ENCODE data around the gene KCNIP4. TPM values are rescaled to one million over a fixed set of nuclear protein-coding genes. Genes with fewer than 3 reads are reported as not detected.

KCNIP4 gene
- total and polyA plus RNA-seq, 2 experiments from 2014 or later: 0.65 TPM; not detected in 1

- no peak for TF ChIP-seq EZH2 (IDR thresholded peaks at IDR 0.05; ENCODE audit: insufficient read depth, poor library complexity, severe bottlenecking)
- TF ChIP-seq EZH2phosphoT487 (IDR thresholded peaks at IDR 0.05; ENCODE audit: insufficient read depth, low read depth): peak; percentile 48; the same call in 1 of the 2 replicates
- H3K4me1 ChIP-seq (ENCODE audit: insufficient read depth): peaks cover 12% of the 10 kb centered on the region
- peaks cover 9% of the 10 kb centered on the region; the same call in 1 of the 2 replicates for H3K27me3 ChIP-seq (replicated peaks; ENCODE audit: insufficient read depth)
- H3K4me2 ChIP-seq (ENCODE audit: unreplicated experiment): peak overlapping the region; percentile 8
- H4K20me1 ChIP-seq (ENCODE audit: insufficient read depth): no peaks in the 10 kb centered on the region
- H3K9me2 ChIP-seq (ENCODE audit: insufficient read depth): no peaks in the 10 kb centered on the region
- no peaks in the 10 kb centered on the region for H3K36me3 ChIP-seq (ENCODE audit: low read depth)
- in situ Hi-C loops (cut with MboI): loop anchor here (10.0 to 25.0 kb wide), 2 partner anchors 265 to 1007 kb away; no protein-coding TSS in a partner anchor
- H3K9ac ChIP-seq: no peak overlapping the region
- no peaks in the 10 kb centered on the region for H3F3A ChIP-seq (ENCODE audit: insufficient read depth)
- H3K79me2 ChIP-seq (ENCODE audit: insufficient read depth): no peaks in the 10 kb centered on the region
- H2AFZ ChIP-seq: no peak overlapping the region
- H3K9me3 ChIP-seq (ENCODE audit: low read depth): no peaks in the 10 kb centered on the region
- DNase-seq: peak; percentile 70
- H3K27ac ChIP-seq: no peak overlapping the region
- WGBS, 2 experiments (ENCODE audit: low coverage in 1 of 2, low lambda C conversion rate in 2 of 2, missing lambda C conversion rate in 2 of 2): 31% methylated on average over 4 of the region's 4 CpGs
- H3K4me3 ChIP-seq: no peak overlapping the region
Measured at GRCh38 chr4:21769404-21770147, 179.0 kb downstream of the KCNIP4 start.

GRCh38 chr4:21768349-21769310 lies 179.9 kb downstream of the KCNIP4 start:
- Histone ChIP-seq H3K9me2 (ENCODE audit: insufficient read depth) (no peaks in the 10 kb centered on the region), H3K9me3 (ENCODE audit: low read depth) (no peaks in the 10 kb centered on the region), H3K27me3 (replicated peaks; ENCODE audit: insufficient read depth) (peaks cover 9% of the 10 kb centered on the region; the same call in 1 of the 2 replicates), H3K79me2 (ENCODE audit: insufficient read depth) (no peaks in the 10 kb centered on the region), H3F3A (ENCODE audit: insufficient read depth) (no peaks in the 10 kb centered on the region), H3K36me3 (ENCODE audit: low read depth) (no peaks in the 10 kb centered on the region), H3K4me3 (no peak overlapping the region), H3K4me2 (ENCODE audit: unreplicated experiment) (peak overlapping the region; percentile 8), H3K9ac (no peak overlapping the region), H4K20me1 (ENCODE audit: insufficient read depth) (no peaks in the 10 kb centered on the region), H3K4me1 (ENCODE audit: insufficient read depth) (peaks cover 12% of the 10 kb centered on the region), H2AFZ (no peak overlapping the region), H3K27ac (no peak overlapping the region)
- TF ChIP-seq EZH2 (IDR thresholded peaks at IDR 0.05; ENCODE audit: insufficient read depth, poor library complexity, severe bottlenecking) (no peak), EZH2phosphoT487 (IDR thresholded peaks at IDR 0.05; ENCODE audit: insufficient read depth, low read depth) (no peak)
- in situ Hi-C loops (cut with MboI): loop anchor here (10.0 to 25.0 kb wide), 2 partner anchors 264 to 1006 kb away; no protein-coding TSS in a partner anchor
- WGBS, 2 experiments (ENCODE audit: low coverage in 1 of 2, low lambda C conversion rate in 2 of 2, missing lambda C conversion rate in 2 of 2): 35 to 41% methylated on average over 6 of the region's 6 CpGs
- peak; percentile 62 for DNase-seq

GRCh38 chr4:21765810-21766407 lies 182.7 kb downstream of the KCNIP4 start:
- DNase-seq: peak; percentile 61
- TF ChIP-seq EZH2 (IDR thresholded peaks at IDR 0.05; ENCODE audit: insufficient read depth, poor library complexity, severe bottlenecking) (no peak), EZH2phosphoT487 (IDR thresholded peaks at IDR 0.05; ENCODE audit: insufficient read depth, low read depth) (no peak)

GRCh38 chr4:21763855-21764254 lies 184.7 kb downstream of the KCNIP4 start:
- H3K4me1 ChIP-seq (ENCODE audit: insufficient read depth): peaks cover 3% of the 10 kb centered on the region; the same call in 1 of the 2 replicates
- H3K27me3 ChIP-seq (replicated peaks; ENCODE audit: insufficient read depth): peaks cover 3% of the 10 kb centered on the region; the same call in 1 of the 2 replicates
- H3K9me3 ChIP-seq (ENCODE audit: low read depth): no peaks in the 10 kb centered on the region
- H3K9me2 ChIP-seq (ENCODE audit: insufficient read depth): no peaks in the 10 kb centered on the region
- H3F3A ChIP-seq (ENCODE audit: insufficient read depth): no peaks in the 10 kb centered on the region
- H3K4me3 ChIP-seq: no peak overlapping the region
- H4K20me1 ChIP-seq (ENCODE audit: insufficient read depth): no peaks in the 10 kb centered on the region
- DNase-seq: no peak
- H3K4me2 ChIP-seq (ENCODE audit: unreplicated experiment): no peak overlapping the region
- in situ Hi-C loops (cut with MboI): loop anchor here (10.0 to 25.0 kb wide), 2 partner anchors 259 to 1002 kb away; no protein-coding TSS in a partner anchor
- no peaks in the 10 kb centered on the region for H3K79me2 ChIP-seq (ENCODE audit: insufficient read depth)
- H3K36me3 ChIP-seq (ENCODE audit: low read depth): no peaks in the 10 kb centered on the region
- TF ChIP-seq EZH2 (IDR thresholded peaks at IDR 0.05; ENCODE audit: insufficient read depth, poor library complexity, severe bottlenecking): no peak
- TF ChIP-seq EZH2phosphoT487 (IDR thresholded peaks at IDR 0.05; ENCODE audit: insufficient read depth, low read depth): no peak
- H2AFZ ChIP-seq: no peak overlapping the region
- no peak overlapping the region for H3K9ac ChIP-seq
- no peak overlapping the region for H3K27ac ChIP-seq
- 83 to 86% methylated on average over 1 of the region's 1 CpG for WGBS, 2 experiments (ENCODE audit: low coverage in 1 of 2, low lambda C conversion rate in 2 of 2, missing lambda C conversion rate in 2 of 2)

More at GRCh38 chr4:21765810-21766407, 182.7 kb downstream of the KCNIP4 start:
- no peaks in the 10 kb centered on the region for H3F3A ChIP-seq (ENCODE audit: insufficient read depth)
- H4K20me1 ChIP-seq (ENCODE audit: insufficient read depth): no peaks in the 10 kb centered on the region
- no peaks in the 10 kb centered on the region for H3K79me2 ChIP-seq (ENCODE audit: insufficient read depth)
- in situ Hi-C loops (cut with MboI): loop anchor here (10.0 to 25.0 kb wide), 2 partner anchors 261 to 1004 kb away; no protein-coding TSS in a partner anchor
- no peak overlapping the region for H3K4me3 ChIP-seq
- no peak overlapping the region for H3K4me2 ChIP-seq (ENCODE audit: unreplicated experiment)
- no peaks in the 10 kb centered on the region for H3K36me3 ChIP-seq (ENCODE audit: low read depth)
- H3K9me2 ChIP-seq (ENCODE audit: insufficient read depth): no peaks in the 10 kb centered on the region
- no peaks in the 10 kb centered on the region for H3K9me3 ChIP-seq (ENCODE audit: low read depth)
- H3K4me1 ChIP-seq (ENCODE audit: insufficient read depth): peaks cover 12% of the 10 kb centered on the region
- no peak overlapping the region for H3K27ac ChIP-seq
- no peak overlapping the region for H2AFZ ChIP-seq
- H3K27me3 ChIP-seq (replicated peaks; ENCODE audit: insufficient read depth): peaks cover 3% of the 10 kb centered on the region; the same call in 1 of the 2 replicates
- WGBS, 2 experiments (ENCODE audit: low coverage in 1 of 2, low lambda C conversion rate in 2 of 2, missing lambda C conversion rate in 2 of 2): 26 to 27% methylated on average over 8 of the region's 8 CpGs
- no peak overlapping the region for H3K9ac ChIP-seq

All from GM23248 (cell line).